SK-N-SH (cell line): ENCODE data around the gene NDOR1. TPM values are rescaled to one million over a fixed set of nuclear protein-coding genes. Genes with fewer than 3 reads are reported as not detected.

ENCODE experiments used
- CTCF ChIA-PET: fragments of 300-600, 350-600 bp; formaldehyde crosslinking; extraction: SDS; loops from one replicate; lab custom pipeline; 2021; lab: Yijun Ruan, JAX
- POLR2A ChIA-PET: fragments of 350-600 bp; sonication (Branson Sonifier 250); formaldehyde crosslinking; extraction: SDS; loops from one replicate; lab custom pipeline; 2020; ENCODE audit warnings: antibody characterized with exemption, inconsistent platforms; lab: Yijun Ruan, JAX
- DNase-seq: peaks from one replicate; pipeline ENCODE4 v3.0.0; 2012
- H2AFZ ChIP-seq: fragments of 200-600 bp; sonication (generic); 2 replicates; pipeline ENCODE4 v1.8.1; 2016; ENCODE audit warnings: antibody characterized with exemption, mild to moderate bottlenecking, low read depth
- H3F3A ChIP-seq: fragments of 200-600 bp; sonication (generic); replicated peaks from 2 replicates; pipeline ENCODE3; 2016; ENCODE audit warnings: antibody characterized with exemption, mild to moderate bottlenecking; ENCODE audit not compliant: insufficient read depth
- H3K27ac ChIP-seq, 2 experiments: fragments of 200-500 bp in 1 of 2; fragments of 200-600 bp in 1 of 2; sonication (Bioruptor generic) in 1 of 2; sonication (generic), shearing (Covaris generic) in 1 of 2; 2 replicates each; pipeline versions ENCODE4 v1.5.1 to v1.6.1; 2014 to 2016; ENCODE audit warnings: low read depth in 2 of 2, inconsistent platforms in 1 of 2, low read length in 1 of 2, mild to moderate bottlenecking in 1 of 2, mixed read lengths in 1 of 2
- H3K27me3 ChIP-seq: fragments of 200-600 bp; sonication (generic), shearing (Covaris generic); 2 replicates; pipeline ENCODE4 v1.6.1; 2016; ENCODE audit warnings: mixed run types; ENCODE audit not compliant: insufficient read depth
- H3K36me3 ChIP-seq, 2 experiments: fragments of 200-500 bp in 1 of 2; fragments of 200-600 bp in 1 of 2; sonication (Bioruptor generic) in 1 of 2; sonication (generic) in 1 of 2; replicated peaks in 1 of 2; 2 replicates each; pipeline versions ENCODE3 to v1.5.1; 2014 to 2016; ENCODE audit warnings: low read length in 1 of 2, mild to moderate bottlenecking in 1 of 2; ENCODE audit not compliant: insufficient read depth in 2 of 2, control insufficient read depth in 1 of 2
- H3K4me1 ChIP-seq, 2 experiments: fragments of 200-500 bp in 1 of 2; fragments of 200-600 bp in 1 of 2; sonication (Bioruptor generic) in 1 of 2; sonication (generic), shearing (Covaris generic) in 1 of 2; 2 replicates each; pipeline versions ENCODE4 v1.5.1 to v1.6.1; 2014 to 2016; ENCODE audit warnings: low read depth in 1 of 2, low read length in 1 of 2, mixed run types in 1 of 2; ENCODE audit not compliant: insufficient read depth in 2 of 2, control insufficient read depth in 1 of 2
- H3K4me2 ChIP-seq: fragments of 200-600 bp; sonication (generic), shearing (Covaris generic); 2 replicates; pipeline ENCODE4 v1.6.1; 2017; ENCODE audit warnings: mixed run types
- H3K4me3 ChIP-seq, 2 experiments: fragments of 200-500 bp in 1 of 2; fragments of 200-600 bp in 1 of 2; sonication (Bioruptor generic) in 1 of 2; sonication (generic), shearing (Covaris generic) in 1 of 2; 2 replicates each; pipeline versions ENCODE4 v1.5.1 to v1.8.1; 2014 to 2016; ENCODE audit warnings: low read depth in 2 of 2, inconsistent platforms in 1 of 2, low read length in 1 of 2, mild to moderate bottlenecking in 1 of 2, mixed read lengths in 1 of 2, moderate library complexity in 1 of 2
- H3K79me2 ChIP-seq: fragments of 200-600 bp; sonication (generic); 2 replicates; pipeline ENCODE4 v1.8.1; 2017; ENCODE audit warnings: mild to moderate bottlenecking; ENCODE audit not compliant: insufficient read depth
- H3K9ac ChIP-seq: fragments of 200-600 bp; sonication (generic); 2 replicates; pipeline ENCODE4 v1.6.1; 2017; ENCODE audit warnings: mixed run types
- H3K9me2 ChIP-seq: fragments of 200-600 bp; sonication (generic); 2 replicates; pipeline ENCODE4 v1.6.1; 2017; ENCODE audit warnings: mixed run types
- H3K9me3 ChIP-seq: fragments of 200-600 bp; sonication (generic); 2 replicates; pipeline ENCODE4 v1.6.1; 2017; ENCODE audit warnings: mixed run types, mild to moderate bottlenecking, moderate library complexity
- H4K20me1 ChIP-seq: fragments of 200-600 bp; sonication (generic); 2 replicates; pipeline ENCODE4 v1.6.1; 2017; ENCODE audit warnings: mild to moderate bottlenecking, mixed run types; ENCODE audit not compliant: insufficient read depth
- EP300 ChIP-seq, 2 experiments: IDR thresholded peaks; 2 replicates each; pipeline versions ENCODE4 v1.4.0 to v1.6.1; 2012; ENCODE audit warnings: borderline replicate concordance in 1 of 2, low read depth in 1 of 2, low read length in 1 of 2
- GABPA ChIP-seq: IDR thresholded peaks from 2 replicates; pipeline ENCODE4 v1.4.0; 2012; ENCODE audit warnings: low read depth, mild to moderate bottlenecking
- MAX ChIP-seq: IDR thresholded peaks from 2 replicates; pipeline ENCODE4 v1.4.0; 2012; ENCODE audit warnings: low read depth
- NFIC ChIP-seq: IDR thresholded peaks from 2 replicates; pipeline ENCODE4 v1.4.0; 2012; ENCODE audit warnings: borderline replicate concordance
- NRF1 ChIP-seq: IDR thresholded peaks from 2 replicates; pipeline ENCODE4 v1.6.1; 2012; ENCODE audit warnings: low read depth, mild to moderate bottlenecking, low read length
- POLR2AphosphoS5 ChIP-seq: IDR thresholded peaks from 2 replicates; pipeline ENCODE4 v1.6.1; 2012; ENCODE audit warnings: low read depth, low read length
- RXRA ChIP-seq: IDR thresholded peaks from 2 replicates; pipeline ENCODE4 v1.4.0; 2012; ENCODE audit warnings: low read depth, mild to moderate bottlenecking, borderline replicate concordance
- USF2 ChIP-seq: fragments of 150-350 bp; IDR thresholded peaks from 2 replicates; pipeline ENCODE4 v1.6.1; 2017; ENCODE audit warnings: antibody characterized with exemption, low read length, low read depth, borderline replicate concordance
- WGBS: methylation state at CpG from one replicate; pipeline ENCODE4 v1.1.6; 2017; ENCODE audit warnings: low lambda C conversion rate; 5-methylcytosine and 5-hydroxymethylcytosine counted together
- polyA plus RNA-seq, 3 experiments: library from polyadenylated mRNA; depleted of rRNA; stranded (reverse); fragments of >200 nt; gene quantifications; 2 replicates each; pipeline ENCODE4 v1.2.3, GENCODE V29; 2012

Gene NDOR1
- polyA plus RNA-seq, 1 of the 3 experiments (the other 2 are of a cell fraction) = 8.6 TPM

- Histone ChIP-seq H3K27me3 (no peaks in the 10 kb centered on the region), H4K20me1 (no peaks in the 10 kb centered on the region), H3K79me2 (no peaks in the 10 kb centered on the region), H3K27ac (no peak overlapping the region), H3K9me2 (no peaks in the 10 kb centered on the region), H3K4me1 (peaks cover 0 to 4% of the 10 kb centered on the region in 2 experiments; a peak in 1 of 4 replicates), H3F3A (no peaks in the 10 kb centered on the region), H3K9ac (no peak overlapping the region), H3K9me3 (no peaks in the 10 kb centered on the region), H2AFZ (no peak overlapping the region), H3K4me3 (no peak overlapping the region), H3K4me2 (no peak overlapping the region), H3K36me3 (peaks cover 0 to 53% of the 10 kb centered on the region in 2 experiments)
- CTCF ChIA-PET = interaction anchor here (1.4 kb wide), 1 partner anchor 58 kb away, joined by 5 read pairs; no protein-coding TSS in a partner anchor
- DNase-seq = no peak
- POLR2A ChIA-PET = no interaction called here
- TF ChIP-seq USF2 = no peak
- TF ChIP-seq GABPA = no peak
- no peak for TF ChIP-seq NRF1
- TF ChIP-seq NFIC = no peak
- TF ChIP-seq EP300 (IDR thresholded peaks at IDR 0.05; ENCODE audit: borderline replicate concordance in 1 of 2, low read depth in 1 of 2, low read length in 1 of 2) = no peak
- TF ChIP-seq MAX = no peak
- 90% methylated on average over 16 of the region's 19 CpGs for WGBS
Measured at GRCh38 chr9:137178939-137179630, 26.4 kb upstream of the NDOR1 start.

GRCh38 chr9:137179761-137180160 is 25.7 kb upstream of the NDOR1 start:
- no peaks in the 10 kb centered on the region for H4K20me1 ChIP-seq
- no peak overlapping the region for H2AFZ ChIP-seq
- H3K9ac ChIP-seq = no peak overlapping the region
- H3K27me3 ChIP-seq = no peaks in the 10 kb centered on the region
- no peak overlapping the region for H3K27ac ChIP-seq
- ChIA-PET CTCF (no interaction called here), POLR2A (interaction anchor here (0.7 kb wide), 1 partner anchor 9 kb away, joined by 3 read pairs; no protein-coding TSS in a partner anchor)
- H3K9me2 ChIP-seq = no peaks in the 10 kb centered on the region
- H3K4me1 ChIP-seq = peaks cover 0 to 2% of the 10 kb centered on the region in 2 experiments; a peak in 1 of 4 replicates
- no peak overlapping the region for H3K4me2 ChIP-seq
- no peaks in the 10 kb centered on the region for H3K9me3 ChIP-seq
- H3F3A ChIP-seq = no peaks in the 10 kb centered on the region
- DNase-seq = no peak
- no peak overlapping the region for H3K4me3 ChIP-seq
- peaks cover 0 to 60% of the 10 kb centered on the region in 2 experiments for H3K36me3 ChIP-seq
- H3K79me2 ChIP-seq = no peaks in the 10 kb centered on the region
- 98% methylated on average over 15 of the region's 17 CpGs for WGBS
- TF ChIP-seq RXRA (no peak), MAX (no peak), NRF1 (no peak), POLR2AphosphoS5 (no peak)
